Endodermal cell (in vitro differentiated cells): Measurements from ENCODE around the gene CABLES2. TPM values are rescaled to one million over a fixed set of nuclear protein-coding genes. Genes with fewer than 3 reads are reported as not detected.
A peak's percentile ranks its signal among the peaks of the same experiment; 100 is the strongest.

Experiments
- DNase-seq: peaks from one replicate; pipeline ENCODE4 v3.0.0-alpha.2; 2017
- H3K27ac ChIP-seq: 2 replicates; pipeline ENCODE4 v1.5.1; 2013; ENCODE audit warnings: mild to moderate bottlenecking, low read depth, low read length, moderate library complexity
- H3K27me3 ChIP-seq: 2 replicates; pipeline ENCODE4 v1.6.1; 2013; ENCODE audit warnings: mild to moderate bottlenecking, low read length, moderate library complexity; ENCODE audit not compliant: insufficient read depth, control insufficient read depth, poor library complexity, severe bottlenecking
- H3K36me3 ChIP-seq: 2 replicates; pipeline ENCODE4 v1.7.0; 2013; ENCODE audit warnings: mild to moderate bottlenecking, low read length, moderate library complexity; ENCODE audit not compliant: control insufficient read depth, insufficient read depth
- H3K4me1 ChIP-seq: one replicate; pipeline ENCODE4 v1.7.0; 2013; ENCODE audit warnings: low read length; ENCODE audit not compliant: control insufficient read depth, insufficient read depth
- H3K4me3 ChIP-seq: 2 replicates; pipeline ENCODE4 v1.5.1; 2013; ENCODE audit warnings: mild to moderate bottlenecking, low read length, moderate library complexity
- H3K9ac ChIP-seq: 2 replicates; pipeline ENCODE4 v1.6.1; 2013; ENCODE audit warnings: mild to moderate bottlenecking, low read length, moderate library complexity; ENCODE audit not compliant: poor library complexity, severe bottlenecking; ENCODE audit errors: extremely low read depth
- H3K9me3 ChIP-seq: 2 replicates; pipeline ENCODE4 v1.6.1; 2013; ENCODE audit warnings: mild to moderate bottlenecking, low read length, moderate library complexity; ENCODE audit not compliant: control insufficient read depth
- H3K27ac Mint-ChIP-seq: 2 replicates; pipeline ENCODE4 v1.8.0; 2020; ENCODE audit warnings: mixed read lengths
- H3K27me3 Mint-ChIP-seq: 2 replicates; pipeline ENCODE4 v1.8.0; 2021; ENCODE audit warnings: mild to moderate bottlenecking, mixed read lengths; ENCODE audit not compliant: insufficient read depth
- H3K36me3 Mint-ChIP-seq: 2 replicates; pipeline ENCODE4 v1.8.0; 2020; ENCODE audit warnings: low read depth, mixed read lengths
- H3K4me1 Mint-ChIP-seq: 2 replicates; pipeline ENCODE4 v1.8.0; 2020; ENCODE audit warnings: mixed read lengths
- H3K4me3 Mint-ChIP-seq: 2 replicates; pipeline ENCODE4 v1.8.0; 2020; ENCODE audit warnings: mild to moderate bottlenecking, moderate library complexity, mixed read lengths
- H3K9me3 Mint-ChIP-seq: 2 replicates; pipeline ENCODE4 v1.8.0; 2020; ENCODE audit warnings: mild to moderate bottlenecking, mixed read lengths
- CTCF ChIP-seq: fragments of 200-600 bp; sonication (generic); conservative IDR thresholded peaks from 2 replicates; pipeline ENCODE4 v1.5.0; 2021; ENCODE audit warnings: antibody characterized with exemption, mild to moderate bottlenecking
- WGBS, 2 experiments: methylation state at CpG; one replicate each; pipeline versions ENCODE4 v1.1.5 to v1.1.7; 2013; ENCODE audit warnings: missing lambda C conversion rate in 2 of 2, mixed read lengths in 1 of 2; ENCODE audit not compliant: insufficient coverage in 1 of 2, insufficient read length in 1 of 2; 5-methylcytosine and 5-hydroxymethylcytosine counted together
- total RNA-seq, 2 donors: library from RNA; stranded (reverse); fragmentation: NEBNext Ultra II Directional in 1 of 2; extraction: Animal tissue kit (Norgen Biotek cat#: 25700) in 1 of 2; gene quantifications; 2 replicates in 1 of 2; 3 replicates in 1 of 2; pipeline ENCODE4 v1.2.1, GENCODE V29; 2021

CABLES2 gene
- total RNA-seq, 2 donors from 2014 or later: 10.4 to 15.6 TPM

DNA sequence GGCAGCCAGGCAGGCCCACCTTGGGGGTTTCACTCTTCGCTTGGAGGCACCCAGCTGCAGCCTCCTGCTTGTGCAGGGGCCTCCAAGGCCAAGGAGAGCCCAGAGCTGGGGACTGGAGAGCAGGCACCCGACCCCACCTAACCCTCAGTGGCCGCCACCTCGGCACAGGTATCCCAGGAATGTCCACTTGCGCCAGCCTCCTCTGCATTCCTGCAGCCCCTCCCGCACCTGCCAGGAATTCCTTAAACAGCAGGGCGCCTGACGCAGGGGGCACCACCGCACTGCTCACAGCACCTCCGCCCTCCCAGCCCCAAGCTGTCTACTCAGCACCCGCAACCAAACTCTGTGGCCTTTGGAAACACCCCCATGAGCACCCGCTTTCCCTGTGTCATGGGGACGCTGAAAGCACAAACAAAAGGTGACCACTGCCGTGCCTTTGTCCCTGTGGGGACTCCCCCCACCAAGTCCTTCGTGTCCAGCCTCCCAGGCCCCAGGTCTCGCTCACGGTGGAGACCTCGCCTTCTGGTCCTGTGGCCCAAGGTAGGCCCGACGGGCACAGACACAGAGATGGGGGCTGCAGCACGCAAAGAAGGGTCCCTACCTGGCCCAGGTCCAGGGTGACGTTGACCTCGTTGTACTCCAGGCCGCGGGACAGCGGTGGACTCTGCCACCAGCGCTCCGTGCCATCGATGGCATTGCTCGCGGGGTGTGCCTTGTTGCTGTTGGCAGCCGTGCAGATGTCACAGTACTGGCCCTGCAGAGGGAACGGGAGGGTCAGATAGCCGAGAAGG is 45.1 kb downstream of the CABLES2 start:
- no peaks in the 10 kb centered on the region for H3K27me3 ChIP-seq
- 72 to 76% methylated on average over 16 to 34 of the region's 34 CpGs for WGBS, 2 experiments
- H3K36me3 Mint-ChIP-seq: peaks cover 3% of the 10 kb centered on the region
- H3K9ac ChIP-seq: peak overlapping the region; percentile 82
- H3K36me3 ChIP-seq: peaks cover 16% of the 10 kb centered on the region
- H3K9me3 ChIP-seq: no peaks in the 10 kb centered on the region
- peak; percentile 97 for DNase-seq
- no peaks in the 10 kb centered on the region for H3K27me3 Mint-ChIP-seq
- no peak for TF ChIP-seq CTCF
- peaks cover 24% of the 10 kb centered on the region for H3K4me1 Mint-ChIP-seq
- H3K4me3 Mint-ChIP-seq: peak overlapping the region; percentile 17
- H3K27ac ChIP-seq: peak overlapping the region; percentile 81
- H3K27ac Mint-ChIP-seq: peak overlapping the region; percentile 96
- H3K4me1 ChIP-seq: peaks cover 38% of the 10 kb centered on the region
- H3K9me3 Mint-ChIP-seq: no peaks in the 10 kb centered on the region
- no peak overlapping the region for H3K4me3 ChIP-seq

DNA sequence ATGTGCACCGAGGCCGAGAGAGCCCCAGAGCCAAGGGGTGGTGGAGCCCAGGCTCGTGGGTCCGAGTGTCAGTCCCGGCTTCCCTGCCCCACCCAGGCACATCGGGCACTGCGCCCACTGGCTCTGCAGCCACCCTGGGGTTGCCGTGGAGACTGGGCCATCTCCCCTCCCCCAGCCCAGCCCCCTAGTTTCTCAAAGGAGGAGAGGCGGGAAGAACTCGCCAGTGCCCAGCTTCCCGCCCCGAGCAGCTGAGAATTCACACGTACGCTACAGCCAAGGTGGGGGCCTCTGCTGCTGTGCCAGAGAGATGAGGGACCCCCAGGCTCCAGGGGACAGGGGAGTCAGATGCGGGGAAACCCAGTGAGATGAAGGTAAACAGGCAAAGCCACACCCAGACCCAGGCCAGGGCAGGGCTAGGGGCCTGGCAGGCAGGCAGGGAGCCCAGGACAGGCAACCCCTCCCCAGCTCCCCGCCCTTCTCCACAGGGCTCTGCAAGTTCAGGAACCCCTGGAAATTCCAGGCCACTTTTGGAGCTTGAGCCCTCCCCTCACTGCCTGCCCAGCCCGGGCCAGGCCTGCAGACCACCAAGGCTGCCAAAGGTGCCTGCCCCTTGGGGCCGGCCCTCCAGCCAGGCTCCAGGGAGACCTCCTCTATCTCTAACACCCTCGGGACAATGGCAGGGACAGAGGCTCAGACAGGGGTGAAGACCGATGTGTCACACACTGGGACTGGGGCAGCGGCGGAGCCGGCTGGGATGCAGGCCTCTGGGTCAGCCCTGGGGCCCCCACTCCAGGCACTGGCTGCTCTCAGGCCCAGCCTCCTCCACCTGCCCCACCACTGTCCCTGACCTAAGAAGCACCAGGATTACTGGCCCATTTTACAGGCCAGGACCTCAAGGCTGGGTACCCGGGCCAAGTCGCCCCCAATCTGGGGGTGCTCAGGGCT is 46.0 kb downstream of the CABLES2 start:
- Histone ChIP-seq H3K4me3 (no peak overlapping the region), H3K27ac (peak overlapping the region; percentile 81), H3K9me3 (no peaks in the 10 kb centered on the region), H3K36me3 (peaks cover 23% of the 10 kb centered on the region), H3K4me1 (peaks cover 46% of the 10 kb centered on the region), H3K27me3 (no peaks in the 10 kb centered on the region), H3K9ac (peak overlapping the region; percentile 82)
- 71 to 78% methylated on average over 11 to 25 of the region's 25 CpGs for WGBS, 2 experiments
- H3K9me3 Mint-ChIP-seq: no peaks in the 10 kb centered on the region
- peak overlapping the region; percentile 17 for H3K4me3 Mint-ChIP-seq
- H3K27me3 Mint-ChIP-seq: no peaks in the 10 kb centered on the region
- H3K4me1 Mint-ChIP-seq: peaks cover 27% of the 10 kb centered on the region
- peak; percentile 87 for DNase-seq
- H3K27ac Mint-ChIP-seq: peak overlapping the region; percentile 96
- TF ChIP-seq CTCF: no peak
- peaks cover 3% of the 10 kb centered on the region for H3K36me3 Mint-ChIP-seq

- Histone ChIP-seq H3K27me3 (no peaks in the 10 kb centered on the region), H3K4me3 (no peak overlapping the region), H3K9ac (no peak overlapping the region), H3K27ac (no peak overlapping the region), H3K9me3 (no peaks in the 10 kb centered on the region), H3K36me3 (peaks cover 30% of the 10 kb centered on the region), H3K4me1 (peaks cover 45% of the 10 kb centered on the region)
- no peak overlapping the region for H3K27ac Mint-ChIP-seq
- H3K4me3 Mint-ChIP-seq: no peak overlapping the region
- H3K9me3 Mint-ChIP-seq: no peaks in the 10 kb centered on the region
- H3K27me3 Mint-ChIP-seq: no peaks in the 10 kb centered on the region
- DNase-seq: peak; percentile 47
- peaks cover 3% of the 10 kb centered on the region for H3K36me3 Mint-ChIP-seq
- no peak for TF ChIP-seq CTCF
- peaks cover 26% of the 10 kb centered on the region for H3K4me1 Mint-ChIP-seq
- 92 to 94% methylated on average over 11 to 25 of the region's 25 CpGs for WGBS, 2 experiments
Measured at GRCh38 chr20:62359491-62360121, 47.5 kb downstream of the CABLES2 start.
